ENCODE results near the gene IFNL3. TPM values are rescaled to one million over a fixed set of nuclear protein-coding genes. Genes with fewer than 3 reads are reported as not detected.
"Not testable (repeated sequence)": the region's sequence is repeated elsewhere in the genome, so short reads cannot be mapped to it uniquely, and the experiment has no call there.

Gene IFNL3
- total RNA-seq, 4 donors from 2014 or later: not detected

DNA sequence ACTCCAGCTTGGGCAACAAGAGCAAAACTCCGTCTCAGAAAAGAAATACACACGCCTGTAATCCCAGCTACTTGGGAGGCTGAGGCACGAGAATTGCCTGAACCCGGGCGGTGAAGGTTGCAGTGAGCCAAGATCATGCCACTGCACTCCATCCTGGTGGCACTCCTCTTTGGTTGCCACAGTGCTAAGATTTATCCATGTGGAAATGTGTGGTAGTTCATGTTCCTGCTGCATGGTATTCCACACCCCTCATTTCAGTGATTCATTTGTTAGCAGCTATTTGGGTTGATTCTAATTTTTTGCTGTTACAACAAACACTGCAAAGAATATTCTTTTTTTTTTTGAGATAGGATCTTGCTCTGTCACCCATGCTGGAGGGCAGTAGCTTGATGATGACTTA lies 12.1 kb downstream of the IFNL3 start:
- intact Hi-C loops (cut with DNase I): no loop called here
- TF ChIP-seq, protein P1, sequence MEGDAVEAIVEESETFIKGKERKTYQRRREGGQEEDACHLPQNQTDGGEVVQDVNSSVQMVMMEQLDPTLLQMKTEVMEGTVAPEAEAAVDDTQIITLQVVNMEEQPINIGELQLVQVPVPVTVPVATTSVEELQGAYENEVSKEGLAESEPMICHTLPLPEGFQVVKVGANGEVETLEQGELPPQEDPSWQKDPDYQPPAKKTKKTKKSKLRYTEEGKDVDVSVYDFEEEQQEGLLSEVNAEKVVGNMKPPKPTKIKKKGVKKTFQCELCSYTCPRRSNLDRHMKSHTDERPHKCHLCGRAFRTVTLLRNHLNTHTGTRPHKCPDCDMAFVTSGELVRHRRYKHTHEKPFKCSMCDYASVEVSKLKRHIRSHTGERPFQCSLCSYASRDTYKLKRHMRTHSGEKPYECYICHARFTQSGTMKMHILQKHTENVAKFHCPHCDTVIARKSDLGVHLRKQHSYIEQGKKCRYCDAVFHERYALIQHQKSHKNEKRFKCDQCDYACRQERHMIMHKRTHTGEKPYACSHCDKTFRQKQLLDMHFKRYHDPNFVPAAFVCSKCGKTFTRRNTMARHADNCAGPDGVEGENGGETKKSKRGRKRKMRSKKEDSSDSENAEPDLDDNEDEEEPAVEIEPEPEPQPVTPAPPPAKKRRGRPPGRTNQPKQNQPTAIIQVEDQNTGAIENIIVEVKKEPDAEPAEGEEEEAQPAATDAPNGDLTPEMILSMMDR (IDR thresholded peaks at IDR 0.05): no peak
- TF ChIP-seq POLR2A (IDR thresholded peaks at IDR 0.05): no peak
- WGBS, 2 donors: 87 to 89% methylated on average over 5 of the region's 5 CpGs

DNA sequence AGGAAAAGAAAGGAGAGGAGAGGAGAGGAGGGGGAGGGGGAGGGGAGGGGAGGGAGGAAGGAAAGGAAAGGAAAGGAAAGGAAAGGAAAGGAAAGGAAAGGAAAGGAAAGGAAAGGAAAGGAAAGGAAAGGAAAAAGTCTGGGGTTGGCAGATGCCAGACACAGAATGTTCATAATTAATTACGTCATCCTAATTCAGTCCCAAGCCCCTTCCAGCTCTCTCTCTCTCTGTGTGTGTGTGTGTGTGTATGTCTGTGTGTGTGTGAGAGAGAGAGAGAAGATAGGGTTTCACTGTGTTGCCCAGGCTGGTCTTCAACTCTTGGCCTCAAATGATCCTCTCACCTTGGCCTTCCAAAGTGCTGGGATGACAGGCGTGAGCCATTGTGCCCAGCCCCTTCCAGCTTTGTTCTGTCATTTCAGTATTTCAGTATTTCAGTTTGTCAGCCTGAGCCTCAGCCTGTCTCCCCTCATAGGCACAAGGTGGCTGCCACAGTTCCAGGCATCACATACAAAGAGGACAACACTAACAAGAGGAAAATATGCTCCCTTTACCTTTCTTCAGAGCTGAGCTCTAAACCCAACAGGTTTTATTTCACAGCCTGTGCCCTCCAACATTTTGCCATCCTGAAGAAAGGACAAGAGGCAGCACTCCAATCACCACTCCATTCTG lies 14.6 kb downstream of the IFNL3 start:
- H3K4me3 ChIP-seq (replicated peaks in 1 of 3): no peak overlapping the region
- H3K36me3 ChIP-seq: no peaks in the 10 kb centered on the region
- intact Hi-C loops (cut with DNase I): no loop called here
- TF ChIP-seq, protein P1 (IDR thresholded peaks at IDR 0.05): no peak
- TF ChIP-seq POLR2A (IDR thresholded peaks at IDR 0.05): no peak
- WGBS, 2 donors: 72 to 79% methylated on average over 2 of the region's 2 CpGs
- H3K9me3 ChIP-seq: no peaks in the 10 kb centered on the region
- H3K4me1 ChIP-seq: no peaks in the 10 kb centered on the region
- no peaks in the 10 kb centered on the region for H3K27me3 ChIP-seq
- no peak for DNase-seq
- no peak overlapping the region for H3K27ac ChIP-seq

More for the DNA sequence above, 12.1 kb downstream of the IFNL3 start:
- H3K9me3 ChIP-seq: no peaks in the 10 kb centered on the region
- H3K4me1 ChIP-seq: no peaks in the 10 kb centered on the region
- DNase-seq: no peak
- H3K36me3 ChIP-seq: no peaks in the 10 kb centered on the region
- no peaks in the 10 kb centered on the region for H3K27me3 ChIP-seq
- H3K4me3 ChIP-seq (replicated peaks in 1 of 3): no peak overlapping the region
- H3K27ac ChIP-seq: no peak overlapping the region

DNA sequence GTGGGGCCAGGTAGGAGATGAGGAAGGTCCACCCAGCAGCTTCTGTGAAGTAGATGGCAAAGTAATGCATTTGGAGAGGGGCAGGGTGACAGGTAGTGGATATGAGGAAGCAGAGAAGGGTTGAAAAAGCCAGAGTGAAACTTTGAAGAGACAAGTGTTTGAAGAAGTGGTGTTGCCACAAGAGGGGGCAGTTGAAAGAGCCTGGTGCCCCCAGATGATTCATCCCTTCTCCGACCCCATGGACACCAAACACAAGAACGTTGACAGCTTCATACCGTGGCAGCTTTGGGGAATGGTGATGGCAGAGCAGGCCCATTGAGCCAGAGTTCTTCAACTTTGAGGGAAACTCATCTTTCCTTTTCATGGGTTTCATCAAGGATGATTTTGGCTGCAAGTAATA lies 19.9 kb downstream of the IFNL3 start:
- Histone ChIP-seq H3K9me3 (no peaks in the 10 kb centered on the region), H3K4me3 (replicated peaks in 1 of 3) (no peak overlapping the region), H3K4me1 (no peaks in the 10 kb centered on the region), H3K36me3 (no peaks in the 10 kb centered on the region), H3K27ac (no peak overlapping the region), H3K27me3 (no peaks in the 10 kb centered on the region)
- intact Hi-C loops (cut with DNase I): no loop called here
- no peak for DNase-seq
- TF ChIP-seq, protein P1 (IDR thresholded peaks at IDR 0.05): no peak
- no peak for TF ChIP-seq POLR2A (IDR thresholded peaks at IDR 0.05)
- 28 to 46% methylated on average over 3 of the region's 3 CpGs for WGBS, 2 donors

DNA sequence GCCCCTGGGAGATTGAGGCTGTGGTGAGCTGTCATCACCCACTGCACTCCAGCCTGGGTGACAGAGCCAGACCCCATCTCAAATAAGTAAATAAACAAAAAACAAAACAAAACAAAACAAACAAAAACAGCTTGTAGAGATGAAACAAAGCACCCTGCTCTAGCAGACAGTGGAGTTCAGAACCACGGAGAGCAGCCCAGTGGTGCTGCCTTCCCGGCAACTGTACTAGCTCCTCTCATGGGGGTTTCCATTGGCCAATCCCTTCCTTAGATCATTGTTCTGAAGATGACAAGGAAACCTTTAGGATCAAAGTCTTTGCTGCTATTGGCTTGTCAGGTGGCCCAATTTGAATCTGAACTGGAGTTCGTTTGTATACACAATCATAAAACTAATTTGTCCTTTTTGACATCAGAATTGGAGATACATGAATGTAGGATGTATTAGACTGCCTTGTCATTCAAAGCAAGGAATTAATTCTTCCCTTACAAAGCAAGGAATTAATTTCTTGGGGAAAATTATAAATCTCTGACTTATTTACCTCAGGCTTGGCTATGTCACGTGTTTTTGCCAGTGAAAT lies 21.0 kb downstream of the IFNL3 start:
- no peaks in the 10 kb centered on the region for H3K4me1 ChIP-seq
- H3K27ac ChIP-seq: no peak overlapping the region
- H3K36me3 ChIP-seq: no peaks in the 10 kb centered on the region
- H3K9me3 ChIP-seq: no peaks in the 10 kb centered on the region
- 20% methylated on average over 4 of the region's 4 CpGs for WGBS, 2 donors
- H3K27me3 ChIP-seq: no peaks in the 10 kb centered on the region
- intact Hi-C loops (cut with DNase I): no loop called here
- no peak overlapping the region for H3K4me3 ChIP-seq (replicated peaks in 1 of 3)
- no peak for DNase-seq
- TF ChIP-seq, protein P1 (IDR thresholded peaks at IDR 0.05): no peak
- TF ChIP-seq POLR2A (IDR thresholded peaks at IDR 0.05): no peak

DNA sequence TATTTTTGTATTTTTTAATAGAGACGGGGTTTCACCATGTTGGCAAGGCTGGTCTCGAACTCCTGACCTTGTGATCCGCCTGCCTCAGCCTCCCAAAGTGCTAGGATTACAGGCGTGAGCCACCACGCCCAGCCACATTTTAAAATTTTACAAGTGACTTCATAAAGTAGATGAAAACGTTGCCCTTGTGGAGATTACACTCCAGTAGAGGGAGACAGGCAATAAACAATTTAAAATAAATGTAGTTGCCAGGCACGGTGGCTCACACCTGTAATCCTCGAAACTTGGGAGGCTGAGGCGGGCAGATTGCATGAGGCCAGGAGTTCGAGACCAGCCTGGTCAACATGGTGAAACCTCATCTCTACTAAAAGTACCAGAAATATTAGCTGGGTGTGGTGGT lies 25.7 kb downstream of the IFNL3 start:
- H3K36me3 ChIP-seq; H3K27me3 ChIP-seq; H3K4me1 ChIP-seq; H3K9me3 ChIP-seq; DNase-seq; H3K27ac ChIP-seq; H3K4me3 ChIP-seq (replicated peaks in 1 of 3); intact Hi-C loops (cut with DNase I): not testable (repeated sequence)
- 74% methylated on average over 10 of the region's 10 CpGs for WGBS, 2 donors
